GM18517 (cell line): ENCODE data around the gene NUP210.

Experiments
- ATAC-seq: cut with Tn5 transposase; IDR thresholded peaks from one replicate; pipeline ENCODE4 v1.9.1; 2021; ENCODE audit warnings: mild to moderate bottlenecking, moderate library complexity; ENCODE audit not compliant: unreplicated experiment

NUP210 gene

GRCh38 chr3:13407926-13408325 lies 12.2 kb downstream of the NUP210 start:
- ATAC-seq = no peak

GRCh38 chr3:13407475-13407874 lies 12.6 kb downstream of the NUP210 start:
- ATAC-seq = no peak

DNA sequence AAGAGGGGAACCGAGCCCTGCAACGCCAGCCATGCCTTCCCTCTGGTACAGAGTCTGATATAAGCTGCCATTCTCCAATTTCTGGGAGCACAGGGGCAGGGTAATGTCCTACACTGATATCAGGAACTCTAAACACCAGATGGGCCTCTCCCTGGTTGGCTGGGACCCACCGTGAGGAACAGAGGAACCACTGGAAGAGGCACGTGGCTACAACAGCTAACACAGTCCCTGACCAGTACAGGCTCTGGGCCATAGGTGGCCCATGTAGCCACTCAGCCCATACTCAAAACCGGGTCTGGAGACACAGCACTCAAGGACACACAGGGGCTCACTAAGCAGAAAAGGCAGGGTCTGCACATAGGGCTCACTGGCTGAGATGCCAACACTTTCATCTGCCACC lies 13.9 kb downstream of the NUP210 start:
- no peak for ATAC-seq

DNA sequence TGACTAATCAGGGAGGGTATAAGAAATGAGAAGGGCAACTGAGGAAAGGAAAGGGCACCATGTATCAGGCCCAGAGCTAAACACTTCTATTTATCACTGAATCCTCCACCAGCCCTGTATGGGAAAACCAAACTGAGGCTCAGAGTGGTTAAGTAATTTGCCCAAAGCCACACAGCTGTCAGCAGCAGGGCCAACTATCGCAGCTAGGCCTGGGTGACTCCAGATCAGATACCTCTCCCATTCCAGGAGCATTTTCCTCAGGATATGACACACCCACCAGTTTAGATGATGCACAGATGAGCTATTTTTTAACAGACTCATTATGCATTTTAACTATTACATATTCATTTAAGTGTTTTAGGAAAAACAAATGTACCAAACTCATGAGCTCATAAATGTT lies 14.5 kb downstream of the NUP210 start:
- no peak for ATAC-seq

- no peak for ATAC-seq
These were observed 15.3 kb downstream of the NUP210 start for GRCh38 chr3:13404626-13405452.

- no peak for ATAC-seq
These were observed 16.3 kb downstream of the NUP210 start for GRCh38 chr3:13403847-13404246.

GRCh38 chr3:13403213-13403819 lies 16.8 kb downstream of the NUP210 start:
- ATAC-seq = no peak

GRCh38 chr3:13401149-13401548 lies 19.0 kb downstream of the NUP210 start:
- ATAC-seq = no peak

GRCh38 chr3:13400114-13400673 lies 19.9 kb downstream of the NUP210 start:
- no peak for ATAC-seq

GRCh38 chr3:13399603-13400002 lies 20.5 kb downstream of the NUP210 start:
- no peak for ATAC-seq

GRCh38 chr3:13397316-13397715 lies 22.8 kb downstream of the NUP210 start:
- ATAC-seq = no peak

- no peak for ATAC-seq
These were observed 25.8 kb downstream of the NUP210 start for GRCh38 chr3:13394363-13394762.

DNA sequence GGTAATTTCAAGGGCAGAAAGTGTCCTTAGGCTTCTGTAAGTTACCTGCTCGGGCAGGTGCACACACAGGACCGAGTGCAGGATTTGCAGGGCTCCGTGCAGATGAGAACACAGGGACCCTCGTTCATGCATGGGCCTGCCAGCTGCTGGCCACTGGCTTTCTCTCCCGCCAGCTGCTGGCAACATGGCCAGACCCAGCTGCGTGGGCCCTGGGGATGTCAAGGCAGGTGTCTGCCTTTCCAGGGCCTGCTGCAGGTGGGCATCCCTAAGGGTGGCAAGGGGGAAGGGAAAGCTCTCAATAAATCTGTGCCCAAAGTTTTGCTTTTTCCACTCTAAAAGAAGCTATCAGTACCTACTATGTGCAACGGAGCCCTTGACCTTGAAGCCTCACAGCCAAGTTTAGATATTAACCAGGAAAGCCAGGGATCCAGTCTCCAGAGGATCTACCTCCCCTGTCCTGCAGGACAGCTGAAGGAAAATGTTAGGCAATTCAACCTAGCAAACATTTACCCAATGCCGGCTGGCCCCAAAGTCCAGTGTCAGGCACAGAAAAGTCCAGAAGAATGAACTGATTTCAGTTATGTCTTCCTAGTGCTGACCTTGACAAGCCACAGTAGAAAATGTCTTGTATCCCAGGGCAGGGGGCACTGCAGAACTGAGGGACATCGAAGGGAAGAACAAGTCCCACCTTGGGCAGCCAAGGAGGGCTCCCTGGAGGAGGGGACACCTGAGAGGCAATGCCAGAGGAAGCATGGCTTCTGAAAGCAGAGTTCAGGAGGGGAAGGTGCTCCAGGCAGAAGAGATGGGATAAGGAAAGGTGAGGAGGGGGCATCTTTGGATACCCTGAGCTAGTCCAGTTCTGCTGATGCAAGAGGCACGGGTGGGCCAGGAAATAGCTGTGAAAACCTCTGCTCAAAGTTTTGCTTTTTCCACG lies 26.4 kb downstream of the NUP210 start:
- ATAC-seq = no peak

GRCh38 chr3:13391308-13391707 lies 28.8 kb downstream of the NUP210 start:
- no peak for ATAC-seq

DNA sequence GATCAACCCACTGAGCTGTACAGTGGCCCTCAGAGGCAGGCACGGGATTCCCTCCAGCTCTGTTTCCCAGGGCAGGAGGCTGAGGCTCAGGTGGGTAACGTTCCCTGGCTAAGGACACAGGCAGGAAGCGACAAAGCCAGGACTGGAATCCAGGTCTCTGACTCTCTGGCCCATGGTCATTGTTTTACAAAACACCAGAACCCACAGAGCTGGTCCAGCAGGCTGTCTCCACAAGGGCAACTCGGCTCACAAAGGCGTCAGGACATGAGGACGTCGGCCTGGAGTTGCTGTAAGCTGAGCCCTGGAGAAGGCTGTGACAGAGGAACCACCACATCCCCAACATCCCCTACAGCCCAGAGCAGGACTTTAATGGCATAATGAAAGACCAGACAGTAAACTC lies 30.7 kb downstream of the NUP210 start:
- ATAC-seq = no peak

DNA sequence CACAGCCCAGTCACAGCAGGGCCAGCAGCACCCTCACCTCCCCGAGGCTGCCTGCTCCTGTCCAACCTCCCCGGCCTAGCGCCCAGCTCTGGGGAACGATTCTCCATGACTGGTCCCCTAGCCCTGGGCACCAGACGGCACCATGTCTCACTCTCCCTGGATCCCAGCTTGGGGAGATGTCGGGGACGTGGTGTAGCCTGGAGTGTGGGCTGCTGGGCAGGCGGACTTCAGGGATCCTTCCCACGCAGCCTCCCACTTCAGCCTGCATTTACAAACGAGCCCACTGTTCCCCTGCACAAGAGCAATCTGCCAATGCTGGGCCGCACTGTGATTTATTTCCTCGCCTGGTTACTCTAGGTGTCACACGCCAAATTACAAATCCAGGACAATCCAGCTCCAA lies 31.3 kb downstream of the NUP210 start:
- ATAC-seq = no peak

- no peak for ATAC-seq
These were observed 34.7 kb downstream of the NUP210 start for GRCh38 chr3:13385373-13385965.

GRCh38 chr3:13380971-13381370 lies 39.2 kb downstream of the NUP210 start:
- ATAC-seq = no peak

- no peak for ATAC-seq
These were observed 40.8 kb downstream of the NUP210 start for GRCh38 chr3:13379201-13379830.

GRCh38 chr3:13378155-13378554 lies 42.0 kb downstream of the NUP210 start:
- no peak for ATAC-seq
